ENCODE results near the gene FLYWCH1.

GRCh38 chr16:2987833-2988232 is 76.1 kb downstream of the FLYWCH1 start:
- TF ChIP-seq CTCF (IDR thresholded peaks at IDR 0.05) (no peak), EZH2 (IDR thresholded peaks at IDR 0.05; ENCODE audit: borderline replicate concordance, insufficient read depth, low read depth, low read length, poor library complexity, severe bottlenecking) (no peak)

Data from B cell (primary cell).